ENCODE measurements around the gene CAPZA2.

The CAPZA2 gene

DNA sequence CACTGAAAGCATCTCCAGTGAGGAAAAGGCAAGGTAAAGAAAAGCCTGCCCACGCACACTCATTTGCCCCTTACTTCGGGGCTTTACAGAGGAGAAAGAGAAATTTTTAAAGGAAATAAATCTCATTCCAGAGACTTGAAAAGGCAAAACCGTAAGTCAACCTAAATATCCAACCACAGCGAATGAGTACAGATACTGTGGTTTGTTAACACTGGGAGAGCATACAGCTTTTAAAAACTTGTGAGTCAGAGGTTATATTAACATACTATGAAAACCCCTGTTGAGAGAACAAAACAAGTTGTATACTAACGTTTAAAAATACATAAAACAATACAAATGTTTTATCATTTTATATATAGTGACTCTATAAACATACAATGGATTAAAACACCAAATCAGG, 62.4 kb downstream of the CAPZA2 start:
- no peak overlapping the region for H3K27ac ChIP-seq
- no peaks in the 10 kb centered on the region for H3K4me1 ChIP-seq (ENCODE audit: low read depth, poor library complexity, severe bottlenecking)
- no peaks in the 10 kb centered on the region for H3K36me3 ChIP-seq (ENCODE audit: insufficient read depth)
- TF ChIP-seq, protein P1, sequence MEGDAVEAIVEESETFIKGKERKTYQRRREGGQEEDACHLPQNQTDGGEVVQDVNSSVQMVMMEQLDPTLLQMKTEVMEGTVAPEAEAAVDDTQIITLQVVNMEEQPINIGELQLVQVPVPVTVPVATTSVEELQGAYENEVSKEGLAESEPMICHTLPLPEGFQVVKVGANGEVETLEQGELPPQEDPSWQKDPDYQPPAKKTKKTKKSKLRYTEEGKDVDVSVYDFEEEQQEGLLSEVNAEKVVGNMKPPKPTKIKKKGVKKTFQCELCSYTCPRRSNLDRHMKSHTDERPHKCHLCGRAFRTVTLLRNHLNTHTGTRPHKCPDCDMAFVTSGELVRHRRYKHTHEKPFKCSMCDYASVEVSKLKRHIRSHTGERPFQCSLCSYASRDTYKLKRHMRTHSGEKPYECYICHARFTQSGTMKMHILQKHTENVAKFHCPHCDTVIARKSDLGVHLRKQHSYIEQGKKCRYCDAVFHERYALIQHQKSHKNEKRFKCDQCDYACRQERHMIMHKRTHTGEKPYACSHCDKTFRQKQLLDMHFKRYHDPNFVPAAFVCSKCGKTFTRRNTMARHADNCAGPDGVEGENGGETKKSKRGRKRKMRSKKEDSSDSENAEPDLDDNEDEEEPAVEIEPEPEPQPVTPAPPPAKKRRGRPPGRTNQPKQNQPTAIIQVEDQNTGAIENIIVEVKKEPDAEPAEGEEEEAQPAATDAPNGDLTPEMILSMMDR (conservative IDR thresholded peaks at IDR 0.05; ENCODE audit: low read depth, low read length), result no peak
- no peak overlapping the region for H3K4me3 ChIP-seq (IDR thresholded peaks at IDR 0.05; ENCODE audit: insufficient read depth, low read depth, low read length)
- no peaks in the 10 kb centered on the region for H3K79me2 ChIP-seq (ENCODE audit: insufficient read depth, low read depth)
- no peaks in the 10 kb centered on the region for H3K27me3 ChIP-seq (ENCODE audit: insufficient read depth, low read depth)
- H3K4me2 ChIP-seq, result no peak overlapping the region
- no peak overlapping the region for H2AFZ ChIP-seq (ENCODE audit: low read depth)
- H4K20me1 ChIP-seq (ENCODE audit: insufficient read depth), result no peaks in the 10 kb centered on the region
- no peak overlapping the region for H3K9ac ChIP-seq

DNA sequence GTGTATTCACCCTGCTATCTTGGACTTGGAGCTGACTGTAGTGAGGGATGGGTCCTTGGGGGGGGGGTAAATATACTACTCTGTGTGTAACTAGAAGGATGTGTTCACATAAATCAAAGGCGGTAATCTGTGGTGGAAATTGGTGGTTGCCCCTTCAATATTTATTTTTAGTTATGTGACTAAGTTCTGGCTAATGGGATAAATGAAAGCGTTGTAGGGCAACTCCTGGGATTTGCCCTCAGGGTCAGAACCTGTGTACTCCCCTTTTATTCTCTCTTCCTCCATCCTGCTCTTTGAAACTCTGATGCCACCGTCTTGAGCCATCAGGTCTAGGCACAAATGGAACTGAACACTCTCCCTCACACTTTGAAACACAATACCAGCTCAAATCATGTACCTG, 66.6 kb downstream of the CAPZA2 start:
- no peak overlapping the region for H3K9ac ChIP-seq
- H2AFZ ChIP-seq (ENCODE audit: low read depth), result no peak overlapping the region
- H3K79me2 ChIP-seq (ENCODE audit: insufficient read depth, low read depth), result no peaks in the 10 kb centered on the region
- no peak overlapping the region for H3K27ac ChIP-seq
- H3K36me3 ChIP-seq (ENCODE audit: insufficient read depth), result no peaks in the 10 kb centered on the region
- no peak overlapping the region for H3K4me3 ChIP-seq (IDR thresholded peaks at IDR 0.05; ENCODE audit: insufficient read depth, low read depth, low read length)
- no peak overlapping the region for H3K4me2 ChIP-seq
- no peaks in the 10 kb centered on the region for H4K20me1 ChIP-seq (ENCODE audit: insufficient read depth)
- no peaks in the 10 kb centered on the region for H3K27me3 ChIP-seq (ENCODE audit: insufficient read depth, low read depth)
- TF ChIP-seq, protein P1 (conservative IDR thresholded peaks at IDR 0.05; ENCODE audit: low read depth, low read length), result no peak
- H3K4me1 ChIP-seq (ENCODE audit: low read depth, poor library complexity, severe bottlenecking), result no peaks in the 10 kb centered on the region

DNA sequence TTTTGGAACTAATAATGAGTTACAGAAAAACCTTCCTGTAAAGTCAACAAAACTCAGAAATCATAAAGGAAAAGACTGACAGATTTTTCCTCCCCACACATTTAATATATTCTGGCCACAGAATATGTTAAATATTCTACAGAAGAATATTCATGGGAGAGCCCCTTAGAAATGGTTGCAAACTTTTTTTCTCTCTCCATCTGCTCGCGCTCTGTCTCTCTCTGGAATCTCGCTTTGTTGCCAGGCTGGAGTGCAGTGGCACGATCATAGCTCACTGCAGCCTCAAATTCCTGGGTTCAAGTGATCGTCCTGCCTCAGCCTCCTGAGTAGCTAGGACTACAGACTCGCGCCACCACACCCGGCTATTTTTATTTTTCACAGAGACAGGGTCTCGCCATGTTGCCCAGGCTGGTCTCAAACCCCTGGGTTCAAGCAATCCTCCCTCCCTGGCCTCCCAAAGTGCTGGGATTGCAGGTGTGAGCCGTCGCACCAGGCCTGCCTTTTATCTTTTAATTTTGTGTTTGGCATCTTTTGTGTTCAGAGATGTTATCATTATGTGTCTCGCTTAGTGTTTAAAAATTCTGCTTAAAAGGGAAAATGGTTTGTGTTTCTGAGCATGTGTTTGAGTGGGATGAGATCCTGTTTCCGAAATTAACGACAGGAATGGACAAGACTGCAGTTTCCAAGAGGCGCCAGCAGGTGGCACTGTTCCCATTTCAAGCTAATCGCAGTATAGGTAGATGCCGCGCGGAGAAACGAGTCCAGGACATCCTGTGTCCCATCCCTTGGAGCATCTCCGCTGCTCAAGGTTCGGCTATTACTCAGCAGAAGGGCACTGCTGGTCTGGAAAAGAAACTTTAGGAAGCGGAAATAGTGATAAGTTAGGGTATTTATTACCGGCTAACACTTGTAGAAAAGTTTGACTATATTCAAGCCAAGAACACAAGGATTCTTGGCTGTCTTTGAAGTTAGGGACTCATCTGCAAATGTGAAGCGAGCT, 67.8 kb downstream of the CAPZA2 start:
- no peak overlapping the region for H3K4me3 ChIP-seq (IDR thresholded peaks at IDR 0.05; ENCODE audit: insufficient read depth, low read depth, low read length)
- H3K27ac ChIP-seq, result no peak overlapping the region
- no peaks in the 10 kb centered on the region for H3K27me3 ChIP-seq (ENCODE audit: insufficient read depth, low read depth)
- H3K4me1 ChIP-seq (ENCODE audit: low read depth, poor library complexity, severe bottlenecking), result no peaks in the 10 kb centered on the region
- TF ChIP-seq, protein P1 (conservative IDR thresholded peaks at IDR 0.05; ENCODE audit: low read depth, low read length), result peak; percentile 99
- peak overlapping the region; percentile 53 for H2AFZ ChIP-seq (ENCODE audit: low read depth)
- H3K79me2 ChIP-seq (ENCODE audit: insufficient read depth, low read depth), result no peaks in the 10 kb centered on the region
- H3K36me3 ChIP-seq (ENCODE audit: insufficient read depth), result no peaks in the 10 kb centered on the region
- H3K4me2 ChIP-seq, result peak overlapping the region; percentile 14; the same call in 1 of the 2 replicates
- no peaks in the 10 kb centered on the region for H4K20me1 ChIP-seq (ENCODE audit: insufficient read depth)
- H3K9ac ChIP-seq, result no peak overlapping the region

DNA sequence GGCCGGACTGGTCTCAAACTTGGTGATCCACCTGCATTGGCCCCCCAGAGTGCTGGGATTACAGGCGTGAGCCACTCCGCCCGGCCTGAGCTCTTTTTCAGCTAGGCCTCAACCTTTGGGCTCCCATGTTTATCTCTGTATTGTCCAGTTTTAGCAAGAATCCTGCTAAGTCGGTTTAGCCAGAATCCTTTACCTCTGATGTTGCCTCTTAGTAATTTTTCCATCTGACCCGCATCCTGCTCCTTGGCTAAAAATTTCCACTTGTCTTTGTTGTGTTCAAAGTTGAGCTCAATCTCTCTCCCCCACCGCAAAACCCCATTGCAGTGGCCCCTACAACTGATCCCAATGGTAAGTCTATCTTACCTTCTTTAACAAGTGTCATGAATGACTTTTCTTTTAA, 70.2 kb downstream of the CAPZA2 start:
- TF ChIP-seq, protein P1 (conservative IDR thresholded peaks at IDR 0.05; ENCODE audit: low read depth, low read length), result no peak
- H3K4me3 ChIP-seq (IDR thresholded peaks at IDR 0.05; ENCODE audit: insufficient read depth, low read depth, low read length), result no peak overlapping the region
- H3K4me1 ChIP-seq (ENCODE audit: low read depth, poor library complexity, severe bottlenecking), result no peaks in the 10 kb centered on the region

More for the DNA sequence above, 70.2 kb downstream of the CAPZA2 start:
- H3K9ac ChIP-seq, result no peak overlapping the region
- H3K79me2 ChIP-seq (ENCODE audit: insufficient read depth, low read depth), result no peaks in the 10 kb centered on the region
- H2AFZ ChIP-seq (ENCODE audit: low read depth), result no peak overlapping the region
- H3K4me2 ChIP-seq, result no peak overlapping the region
- no peaks in the 10 kb centered on the region for H3K36me3 ChIP-seq (ENCODE audit: insufficient read depth)
- H4K20me1 ChIP-seq (ENCODE audit: insufficient read depth), result no peaks in the 10 kb centered on the region
- no peak overlapping the region for H3K27ac ChIP-seq
- no peaks in the 10 kb centered on the region for H3K27me3 ChIP-seq (ENCODE audit: insufficient read depth, low read depth)
